Stimulated activated CD8-positive, alpha-beta memory T cell treated with anti-CD3 and anti-CD28 coated beads, Interleukin-12 subunit alpha, Interleukin-12 subunit beta, amount 100 ng/mL, for 4 hours (primary cell): ENCODE data around the gene B3GALT6.
"Not testable (repeated sequence)": the region's sequence is repeated elsewhere in the genome, so short reads cannot be mapped to it uniquely, and the experiment has no call there.

Experiments
- DNase-seq: peaks from one replicate; pipeline ENCODE4 v3.0.0-alpha.2; 2020; ENCODE audit warnings: low read depth

Gene B3GALT6

GRCh38 chr1:1244192-1244811 lies 12.3 kb downstream of the B3GALT6 start:
- no peak for DNase-seq

- DNase-seq = no peak
Measured at GRCh38 chr1:1245178-1245816, 13.3 kb downstream of the B3GALT6 start.

GRCh38 chr1:1245817-1246576 lies 14.0 kb downstream of the B3GALT6 start:
- DNase-seq = no peak

- no peak for DNase-seq
Measured at GRCh38 chr1:1246577-1247340, 14.7 kb downstream of the B3GALT6 start, which contains the start of gene C1QTNF12. Gene C1QTNF12 (minus strand): TSS chr1:1246722. CDS start chr1:1246690, 32 bp downstream.

GRCh38 chr1:1247341-1247913 lies 15.4 kb downstream of the B3GALT6 start:
- DNase-seq = no peak

GRCh38 chr1:1248009-1248913 lies 16.2 kb downstream of the B3GALT6 start:
- not testable (repeated sequence) for DNase-seq

- DNase-seq = peak; percentile 66
Measured at GRCh38 chr1:1250786-1251284, 18.8 kb downstream of the B3GALT6 start.

GRCh38 chr1:1253314-1253713 lies 21.3 kb downstream of the B3GALT6 start:
- DNase-seq = no peak

GRCh38 chr1:1253972-1254666 lies 22.1 kb downstream of the B3GALT6 start:
- no peak for DNase-seq

GRCh38 chr1:1254667-1254998 lies 22.6 kb downstream of the B3GALT6 start:
- no peak for DNase-seq

- no peak for DNase-seq
Measured at GRCh38 chr1:1255078-1255477, 23.0 kb downstream of the B3GALT6 start.

- DNase-seq = no peak
Measured at GRCh38 chr1:1255611-1256010, 23.6 kb downstream of the B3GALT6 start.

GRCh38 chr1:1256956-1257871 lies 25.2 kb downstream of the B3GALT6 start:
- no peak for DNase-seq

GRCh38 chr1:1259119-1259488 lies 27.1 kb downstream of the B3GALT6 start:
- no peak for DNase-seq

- DNase-seq = no peak
Measured at GRCh38 chr1:1259540-1259939, 27.5 kb downstream of the B3GALT6 start.

- no peak for DNase-seq
Measured at GRCh38 chr1:1259951-1260600, 28.0 kb downstream of the B3GALT6 start.

- no peak for DNase-seq
Measured at GRCh38 chr1:1260843-1261560, 29.0 kb downstream of the B3GALT6 start.

- DNase-seq = no peak
Measured at GRCh38 chr1:1262071-1262470, 30.0 kb downstream of the B3GALT6 start.
